Breast epithelium (tissue), 4 donors: Measurements from ENCODE around the gene CCDC82. TPM values are rescaled to one million over a fixed set of nuclear protein-coding genes. Genes with fewer than 3 reads are reported as not detected.
A peak's percentile ranks its signal among the peaks of the same experiment; 100 is the strongest.
"Not testable (repeated sequence)": the region's sequence is repeated elsewhere in the genome, so short reads cannot be mapped to it uniquely, and the experiment has no call there.

ENCODE experiments used
- DNase-seq, 2 donors: peaks; one replicate each; pipeline ENCODE4 v3.0.0-alpha.2; 2019; ENCODE audit warnings: low spot score in 2 of 2
- H3K27ac ChIP-seq, 2 donors: fragments of 200-600 bp; sonication (generic) in 1 of 2; one replicate each; pipeline ENCODE4 v1.5.1; 2016 to 2019; ENCODE audit warnings: mild to moderate bottlenecking in 1 of 2
- H3K27me3 ChIP-seq, 2 donors: fragments of 200-600 bp; sonication (generic) in 1 of 2; one replicate each; pipeline versions ENCODE4 v1.5.1 to v1.6.0; 2017 to 2019; ENCODE audit warnings: control low read depth in 1 of 2, mild to moderate bottlenecking in 1 of 2
- H3K36me3 ChIP-seq: fragments of 200-600 bp; one replicate; pipeline ENCODE4 v1.5.1; 2019
- H3K4me1 ChIP-seq, 2 donors: fragments of 200-600 bp; sonication (generic); one replicate each; pipeline ENCODE4 v1.5.1; 2016 to 2019; ENCODE audit warnings: control low read depth in 1 of 2
- H3K4me3 ChIP-seq, 3 donors: fragments of 200-600 bp; sonication (generic); 1 replicate in 2 of 3; 2 replicates in 1 of 3; pipeline ENCODE4 v1.5.1; 2016 to 2019; ENCODE audit warnings: mild to moderate bottlenecking in 3 of 3, moderate library complexity in 2 of 3
- H3K9me3 ChIP-seq, 2 donors: fragments of 200-600 bp; sonication (generic) in 1 of 2; one replicate each; pipeline ENCODE4 v1.5.1; 2016 to 2019; ENCODE audit warnings: control low read depth in 1 of 2
- POLR2A ChIP-seq: fragments of 450-650 bp; IDR thresholded peaks from one replicate; pipeline ENCODE4 v1.6.1; 2016; ENCODE audit warnings: antibody characterized with exemption, mild to moderate bottlenecking, moderate library complexity
- POLR2AphosphoS5 ChIP-seq, 3 donors: sonication (generic); formaldehyde crosslinking; IDR thresholded peaks; one replicate each; pipeline ENCODE4 v1.6.1; 2017; ENCODE audit warnings: antibody characterized with exemption in 3 of 3
- intact Hi-C: fragments of 100-400 bp; cut with DNase I; formaldehyde crosslinking; loops from one replicate; pipeline ENCODE4 v1.15.1; 2023; ENCODE audit warnings: low total_unique reads
- total RNA-seq, 3 donors: library from RNA; depleted of rRNA; stranded (reverse); fragments of >200 nt; gene quantifications; one replicate each; pipeline ENCODE4 v1.1.0, GENCODE V29; 2016
- TF ChIP-seq, protein P1 (sequence below), 3 donors: fragments of 450-650 bp; IDR thresholded peaks; one replicate each; pipeline ENCODE4 v1.5.1; 2016 to 2017; ENCODE audit warnings: antibody characterized with exemption in 3 of 3, mild to moderate bottlenecking in 3 of 3, moderate library complexity in 3 of 3

CCDC82 gene
- total RNA-seq, 3 donors from 2014 or later: 27.2 to 30.7 (median 29.5) TPM

DNA sequence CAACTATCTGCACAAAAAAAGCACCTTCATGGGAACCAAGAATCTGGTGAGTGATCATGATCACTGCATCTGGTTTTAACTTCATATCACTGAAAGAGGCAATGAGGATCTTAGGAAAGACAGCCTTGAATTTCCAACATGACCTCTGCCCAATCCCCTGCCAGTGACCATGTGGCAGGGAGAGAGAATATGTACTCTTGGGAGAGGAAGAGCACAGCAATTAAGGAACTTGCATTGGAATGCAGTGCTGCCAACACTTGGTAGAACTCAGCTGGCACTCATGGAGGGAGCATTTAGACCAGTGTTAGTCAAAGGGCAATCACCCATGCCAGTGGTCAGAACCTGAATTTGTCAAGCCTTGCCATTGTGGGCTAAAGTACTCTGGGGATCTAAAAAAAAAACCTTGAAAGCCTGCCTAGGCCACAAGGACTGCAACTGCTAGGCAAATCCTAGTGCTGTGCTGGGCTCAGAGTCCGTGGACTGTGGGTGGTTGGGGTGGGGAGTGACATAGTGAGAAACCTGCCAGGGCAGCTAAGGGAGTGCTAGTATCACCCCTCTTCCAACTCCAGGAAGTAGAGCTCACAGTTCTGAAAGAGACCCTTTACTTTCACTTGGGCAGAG lies 23.2 kb upstream of the CCDC82 start:
- Histone ChIP-seq H3K9me3 (no peaks in the 10 kb centered on the region), H3K36me3 (no peaks in the 10 kb centered on the region), H3K4me1 (no peaks in the 10 kb centered on the region), H3K27me3 (no peaks in the 10 kb centered on the region), H3K4me3 (no peak overlapping the region), H3K27ac (no peak overlapping the region)
- intact Hi-C loops: no loop called here
- TF ChIP-seq POLR2A (no peak), POLR2AphosphoS5 (IDR thresholded peaks at IDR 0.05) (no peak)
- TF ChIP-seq, protein P1, sequence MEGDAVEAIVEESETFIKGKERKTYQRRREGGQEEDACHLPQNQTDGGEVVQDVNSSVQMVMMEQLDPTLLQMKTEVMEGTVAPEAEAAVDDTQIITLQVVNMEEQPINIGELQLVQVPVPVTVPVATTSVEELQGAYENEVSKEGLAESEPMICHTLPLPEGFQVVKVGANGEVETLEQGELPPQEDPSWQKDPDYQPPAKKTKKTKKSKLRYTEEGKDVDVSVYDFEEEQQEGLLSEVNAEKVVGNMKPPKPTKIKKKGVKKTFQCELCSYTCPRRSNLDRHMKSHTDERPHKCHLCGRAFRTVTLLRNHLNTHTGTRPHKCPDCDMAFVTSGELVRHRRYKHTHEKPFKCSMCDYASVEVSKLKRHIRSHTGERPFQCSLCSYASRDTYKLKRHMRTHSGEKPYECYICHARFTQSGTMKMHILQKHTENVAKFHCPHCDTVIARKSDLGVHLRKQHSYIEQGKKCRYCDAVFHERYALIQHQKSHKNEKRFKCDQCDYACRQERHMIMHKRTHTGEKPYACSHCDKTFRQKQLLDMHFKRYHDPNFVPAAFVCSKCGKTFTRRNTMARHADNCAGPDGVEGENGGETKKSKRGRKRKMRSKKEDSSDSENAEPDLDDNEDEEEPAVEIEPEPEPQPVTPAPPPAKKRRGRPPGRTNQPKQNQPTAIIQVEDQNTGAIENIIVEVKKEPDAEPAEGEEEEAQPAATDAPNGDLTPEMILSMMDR (IDR thresholded peaks at IDR 0.05): no peak
- DNase-seq: no peak

DNA sequence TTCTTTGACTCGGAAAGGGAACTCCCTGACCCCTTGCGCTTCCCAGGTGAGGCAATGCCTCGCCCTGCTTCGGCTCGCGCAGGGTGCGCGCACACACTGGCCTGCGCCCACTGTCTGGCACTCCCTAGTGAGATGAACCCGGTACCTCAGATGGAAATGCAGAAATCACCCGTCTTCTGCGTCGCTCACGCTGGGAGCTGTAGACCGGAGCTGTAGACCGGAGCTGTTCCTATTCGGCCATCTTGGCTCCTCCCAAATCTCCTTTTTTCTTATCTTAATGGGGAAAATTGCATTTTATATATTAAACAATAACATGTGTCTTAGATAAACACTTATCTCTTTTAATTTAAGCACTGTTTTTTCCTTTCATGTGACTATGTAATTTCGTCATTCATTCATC lies 21.7 kb upstream of the CCDC82 start:
- H3K4me1 ChIP-seq, H3K27me3 ChIP-seq, intact Hi-C loops, H3K9me3 ChIP-seq, DNase-seq, H3K27ac ChIP-seq, H3K36me3 ChIP-seq: not testable (repeated sequence)
- peak overlapping the region in 2 of 3 donors; percentile 35 to 43 for H3K4me3 ChIP-seq

DNA sequence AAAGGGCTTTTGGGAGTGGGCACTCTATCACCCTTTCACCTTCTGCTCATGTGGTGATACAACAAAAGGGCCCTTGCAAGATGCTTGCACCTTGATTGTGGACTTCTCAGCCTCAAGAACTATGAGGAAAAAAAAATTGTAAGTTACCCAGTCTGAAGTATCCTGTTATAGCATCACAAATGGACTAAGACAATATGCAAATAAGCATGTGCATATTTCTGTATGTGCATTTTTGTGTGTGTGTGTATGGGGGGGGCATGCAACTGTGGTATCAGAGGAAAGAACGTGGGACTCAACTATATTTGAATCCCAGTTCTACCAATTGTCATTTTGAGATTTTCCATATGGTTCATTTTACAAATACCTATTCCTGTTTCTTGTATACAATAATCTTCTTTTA lies 11.0 kb upstream of the CCDC82 start:
- intact Hi-C loops: no loop called here
- DNase-seq: no peak

DNA sequence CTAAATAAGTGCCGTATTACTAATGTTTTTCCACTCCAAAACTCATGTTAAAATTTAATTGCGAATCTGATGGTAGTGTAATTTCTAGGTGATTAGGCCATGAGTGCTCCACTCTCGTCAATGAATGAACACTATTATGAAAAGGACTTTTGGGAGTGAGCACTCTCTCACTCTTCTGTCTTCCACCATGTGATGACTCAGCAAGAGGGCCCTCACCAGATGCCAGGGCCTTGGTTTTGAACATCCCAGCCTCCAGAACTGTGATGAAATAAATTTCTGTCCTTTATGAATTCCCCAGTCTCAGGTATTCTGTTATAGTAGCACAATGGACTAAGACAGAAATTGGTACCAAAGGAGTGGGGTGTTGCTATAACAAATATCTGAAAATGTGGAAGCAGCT lies 8.2 kb upstream of the CCDC82 start:
- intact Hi-C loops: no loop called here
- Histone ChIP-seq H3K9me3 (no peaks in the 10 kb centered on the region), H3K27me3 (no peaks in the 10 kb centered on the region), H3K4me1 (no peaks in the 10 kb centered on the region), H3K36me3 (no peaks in the 10 kb centered on the region), H3K27ac (no peak overlapping the region), H3K4me3 (no peak overlapping the region)
- no peak for DNase-seq
- TF ChIP-seq POLR2A: no peak
- TF ChIP-seq POLR2AphosphoS5 (IDR thresholded peaks at IDR 0.05): no peak
- TF ChIP-seq, protein P1 (IDR thresholded peaks at IDR 0.05): no peak

More for the DNA sequence above, 11.0 kb upstream of the CCDC82 start:
- no peaks in the 10 kb centered on the region for H3K4me1 ChIP-seq
- H3K27me3 ChIP-seq: no peaks in the 10 kb centered on the region
- H3K9me3 ChIP-seq: no peaks in the 10 kb centered on the region
- no peak overlapping the region for H3K4me3 ChIP-seq
- no peak overlapping the region for H3K27ac ChIP-seq
- H3K36me3 ChIP-seq: no peaks in the 10 kb centered on the region
- no peak for TF ChIP-seq POLR2AphosphoS5 (IDR thresholded peaks at IDR 0.05)
- TF ChIP-seq POLR2A: no peak
- TF ChIP-seq, protein P1 (IDR thresholded peaks at IDR 0.05): no peak

DNA sequence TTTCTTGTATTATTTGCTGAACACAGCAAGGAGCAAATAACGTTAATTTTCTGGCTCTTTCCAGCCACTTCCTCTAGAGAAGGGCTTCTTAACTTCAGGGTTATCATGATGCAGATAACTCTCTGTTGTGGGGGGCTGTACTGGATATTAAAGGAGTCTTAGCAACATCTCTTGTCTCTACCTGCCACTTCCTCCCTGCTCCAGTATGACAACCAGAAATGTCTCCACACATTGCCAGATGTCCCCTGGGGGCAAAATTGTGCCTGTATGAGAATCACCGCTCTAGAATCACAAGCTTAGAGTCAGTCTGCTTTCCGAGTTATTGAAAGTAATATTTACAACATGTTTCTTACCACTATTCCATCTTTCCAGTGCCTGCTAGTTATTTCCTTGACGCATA lies 6.9 kb upstream of the CCDC82 start:
- no peaks in the 10 kb centered on the region for H3K36me3 ChIP-seq
- H3K27ac ChIP-seq: no peak overlapping the region
- no peaks in the 10 kb centered on the region for H3K9me3 ChIP-seq
- no peak for TF ChIP-seq POLR2AphosphoS5 (IDR thresholded peaks at IDR 0.05)
- no peak for TF ChIP-seq POLR2A
- TF ChIP-seq, protein P1 (IDR thresholded peaks at IDR 0.05): no peak
- intact Hi-C loops: no loop called here
- DNase-seq: no peak
- no peaks in the 10 kb centered on the region for H3K4me1 ChIP-seq
- H3K27me3 ChIP-seq: no peaks in the 10 kb centered on the region
- H3K4me3 ChIP-seq: no peak overlapping the region

DNA sequence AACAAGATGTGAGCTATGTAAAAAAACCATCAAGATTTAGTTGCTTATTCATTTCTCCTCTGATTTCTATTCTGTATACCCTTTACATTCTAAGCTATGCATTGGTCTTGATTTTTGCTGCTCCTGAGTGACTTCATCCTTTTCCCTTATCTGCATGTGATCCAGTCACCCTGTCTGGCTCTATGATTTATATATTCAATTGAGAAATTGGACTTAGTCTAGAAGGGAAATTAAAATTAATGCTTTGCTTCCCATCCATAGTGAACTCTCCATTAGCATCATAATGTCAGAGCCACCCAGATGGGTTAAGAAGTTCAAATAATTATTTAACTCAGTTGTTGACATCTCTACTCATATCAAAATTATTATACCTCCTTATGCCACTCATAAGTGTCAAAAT lies 5.1 kb upstream of the CCDC82 start:
- intact Hi-C loops: no loop called here
- H3K4me3 ChIP-seq: no peak overlapping the region
- TF ChIP-seq POLR2A (no peak), POLR2AphosphoS5 (IDR thresholded peaks at IDR 0.05) (no peak)
- TF ChIP-seq, protein P1 (IDR thresholded peaks at IDR 0.05): no peak
- H3K27me3 ChIP-seq: no peaks in the 10 kb centered on the region
- DNase-seq: no peak
- no peaks in the 10 kb centered on the region for H3K4me1 ChIP-seq
- no peaks in the 10 kb centered on the region for H3K36me3 ChIP-seq
- H3K27ac ChIP-seq: no peak overlapping the region
- H3K9me3 ChIP-seq: no peaks in the 10 kb centered on the region
